HG03159 (cell line): ENCODE measurements around the gene ACSL5.
"Not testable (repeated sequence)": the region's sequence is repeated elsewhere in the genome, so short reads cannot be mapped to it uniquely, and the experiment has no call there.

Experiments
- ATAC-seq: cut with Tn5 transposase; IDR thresholded peaks from one replicate; pipeline ENCODE4 v1.9.1; 2021; ENCODE audit warnings: mild to moderate bottlenecking, moderate library complexity; ENCODE audit not compliant: unreplicated experiment

The ACSL5 gene

GRCh38 chr10:112348759-112349158 is 25.2 kb upstream of the ACSL5 start:
- ATAC-seq, result no peak

GRCh38 chr10:112349521-112350085 is 24.3 kb upstream of the ACSL5 start:
- ATAC-seq, result no peak

GRCh38 chr10:112351146-112351545 is 22.8 kb upstream of the ACSL5 start:
- no peak for ATAC-seq

GRCh38 chr10:112352044-112352443 is 21.9 kb upstream of the ACSL5 start:
- no peak for ATAC-seq

- no peak for ATAC-seq
These were observed 20.9 kb upstream of the ACSL5 start for GRCh38 chr10:112353046-112353445.

GRCh38 chr10:112356686-112357085 is 17.2 kb upstream of the ACSL5 start:
- no peak for ATAC-seq

GRCh38 chr10:112359606-112360307 is 14.2 kb upstream of the ACSL5 start:
- no peak for ATAC-seq

- ATAC-seq, result no peak
These were observed 13.3 kb upstream of the ACSL5 start for GRCh38 chr10:112360308-112361270.

- no peak for ATAC-seq
These were observed 11.8 kb upstream of the ACSL5 start for GRCh38 chr10:112361951-112362751.

- ATAC-seq, result no peak
These were observed 11.1 kb upstream of the ACSL5 start for GRCh38 chr10:112362833-112363232.

GRCh38 chr10:112363696-112364688 is 9.9 kb upstream of the ACSL5 start:
- no peak for ATAC-seq

- no peak for ATAC-seq
These were observed 8.9 kb upstream of the ACSL5 start for GRCh38 chr10:112365014-112365432.

- ATAC-seq, result no peak
These were observed 8.5 kb upstream of the ACSL5 start for GRCh38 chr10:112365451-112365850.

GRCh38 chr10:112366992-112367391 is 6.9 kb upstream of the ACSL5 start:
- no peak for ATAC-seq

GRCh38 chr10:112367516-112367915 is 6.4 kb upstream of the ACSL5 start:
- ATAC-seq, result no peak

- ATAC-seq, result peak; percentile 87
These were observed 4.2 kb upstream of the ACSL5 start for GRCh38 chr10:112369495-112370423.

- no peak for ATAC-seq
These were observed 3.5 kb upstream of the ACSL5 start for GRCh38 chr10:112370424-112370819.

GRCh38 chr10:112371326-112371725 is 2.6 kb upstream of the ACSL5 start:
- not testable (repeated sequence) for ATAC-seq
